SK-N-SH treated with all-trans-retinoic acid at 6 μM for 48 hours (cell line): Measurements from ENCODE around the gene CDK7.

ENCODE experiments used
- RARB ChIP-seq: fragments of 250-450 bp; sonication (Bioruptor Pico); IDR thresholded peaks from 2 replicates; pipeline ENCODE4 v1.8.0; 2021; ENCODE audit warnings: mild to moderate bottlenecking, moderate library complexity
- TCF4 ChIP-seq: fragments of 250-450 bp; sonication (Bioruptor Pico); IDR thresholded peaks from 2 replicates; pipeline ENCODE4 v1.8.0; 2021; ENCODE audit warnings: mild to moderate bottlenecking, moderate library complexity, borderline replicate concordance
- ZFP3 ChIP-seq: fragments of 250-450 bp; sonication (Bioruptor Pico); IDR thresholded peaks from 2 replicates; pipeline ENCODE4 v1.5.0; 2020; ENCODE audit warnings: mild to moderate bottlenecking, moderate library complexity
- ZFP30 ChIP-seq: fragments of 450-650 bp; formaldehyde crosslinking; IDR thresholded peaks from 2 replicates; pipeline ENCODE4 v1.5.0; 2022; ENCODE audit warnings: mild to moderate bottlenecking, moderate library complexity
- TF ChIP-seq, protein P1 (sequence below): fragments of 250-450 bp; sonication (Bioruptor Pico); IDR thresholded peaks from 2 replicates; pipeline ENCODE4 v1.8.0; 2021; ENCODE audit warnings: low read depth, mild to moderate bottlenecking, moderate library complexity, borderline replicate concordance

DNA sequence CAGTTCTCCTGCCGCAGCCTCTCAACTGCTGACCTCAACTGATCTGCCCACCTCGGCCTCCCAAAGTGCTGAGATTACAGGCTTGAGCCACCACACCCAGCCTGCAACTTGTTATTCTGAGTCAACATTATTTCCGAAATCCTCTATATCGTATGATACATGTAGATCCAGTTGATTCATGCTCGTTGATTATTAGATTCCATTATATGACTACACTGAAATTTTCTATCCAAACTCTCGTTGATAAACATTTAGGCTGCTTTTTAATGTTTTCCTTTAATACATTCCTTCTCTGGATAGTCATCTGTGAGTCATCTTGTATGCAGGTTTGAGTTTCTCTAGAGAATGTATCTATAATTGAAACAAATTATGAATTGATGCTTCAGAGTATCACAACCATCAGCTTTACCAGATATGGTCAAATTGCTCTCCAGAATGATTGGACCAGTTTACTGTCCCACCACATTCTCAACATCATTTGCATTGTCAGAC is 4.1 kb downstream of the CDK7 start:
- no peak for TF ChIP-seq ZFP3 (CRISPR knock-in tag)
- TF ChIP-seq, protein P1, sequence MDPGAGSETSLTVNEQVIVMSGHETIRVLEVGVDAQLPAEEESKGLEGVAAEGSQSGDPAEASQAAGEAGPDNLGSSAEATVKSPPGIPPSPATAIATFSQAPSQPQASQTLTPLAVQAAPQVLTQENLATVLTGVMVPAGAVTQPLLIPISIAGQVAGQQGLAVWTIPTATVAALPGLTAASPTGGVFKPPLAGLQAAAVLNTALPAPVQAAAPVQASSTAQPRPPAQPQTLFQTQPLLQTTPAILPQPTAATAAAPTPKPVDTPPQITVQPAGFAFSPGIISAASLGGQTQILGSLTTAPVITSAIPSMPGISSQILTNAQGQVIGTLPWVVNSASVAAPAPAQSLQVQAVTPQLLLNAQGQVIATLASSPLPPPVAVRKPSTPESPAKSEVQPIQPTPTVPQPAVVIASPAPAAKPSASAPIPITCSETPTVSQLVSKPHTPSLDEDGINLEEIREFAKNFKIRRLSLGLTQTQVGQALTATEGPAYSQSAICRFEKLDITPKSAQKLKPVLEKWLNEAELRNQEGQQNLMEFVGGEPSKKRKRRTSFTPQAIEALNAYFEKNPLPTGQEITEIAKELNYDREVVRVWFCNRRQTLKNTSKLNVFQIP (CRISPR knock-in tag): no peak
- TF ChIP-seq RARB (CRISPR knock-in tag): no peak
- TF ChIP-seq ZFP30 (CRISPR knock-in tag): no peak
- no peak for TF ChIP-seq TCF4 (CRISPR knock-in tag)
